Neutrophil (primary cell): ENCODE measurements around the gene WDR19.

Experiments
- H3K27ac ChIP-seq: fragments of 200-600 bp; sonication (generic); 2 replicates; pipeline ENCODE4 v1.5.1; 2016; ENCODE audit warnings: mild to moderate bottlenecking, moderate library complexity
- H3K27me3 ChIP-seq: fragments of 200-600 bp; sonication (generic); 2 replicates; pipeline ENCODE4 v1.6.0; 2016; ENCODE audit warnings: mild to moderate bottlenecking
- H3K36me3 ChIP-seq: fragments of 200-600 bp; sonication (generic); 2 replicates; pipeline ENCODE4 v1.5.1; 2017
- H3K4me1 ChIP-seq, 2 experiments: fragments of 200-600 bp in 1 of 2; sonication (generic) in 1 of 2; 1 replicate in 1 of 2; 2 replicates in 1 of 2; pipeline versions ENCODE4 v1.5.1 to v1.6.1; 2013 to 2016; ENCODE audit warnings: low read depth in 1 of 2, low read length in 1 of 2, mild to moderate bottlenecking in 1 of 2, moderate library complexity in 1 of 2; ENCODE audit not compliant: control insufficient read depth in 1 of 2, insufficient read depth in 1 of 2
- H3K4me3 ChIP-seq, 2 experiments: fragments of 200-600 bp in 1 of 2; sonication (generic) in 1 of 2; 1 replicate in 1 of 2; 2 replicates in 1 of 2; pipeline ENCODE4 v1.5.1; 2013 to 2016; ENCODE audit warnings: low read depth in 1 of 2, low read length in 1 of 2, mild to moderate bottlenecking in 1 of 2, moderate library complexity in 1 of 2
- H3K9me3 ChIP-seq: fragments of 200-600 bp; sonication (generic); 2 replicates; pipeline ENCODE4 v1.5.1; 2016
- TF ChIP-seq, protein P1 (sequence below): fragments of 200-600 bp; sonication (generic); IDR thresholded peaks from 2 replicates; pipeline ENCODE4 v1.5.1; 2016; ENCODE audit warnings: antibody characterized with exemption

WDR19 gene

DNA sequence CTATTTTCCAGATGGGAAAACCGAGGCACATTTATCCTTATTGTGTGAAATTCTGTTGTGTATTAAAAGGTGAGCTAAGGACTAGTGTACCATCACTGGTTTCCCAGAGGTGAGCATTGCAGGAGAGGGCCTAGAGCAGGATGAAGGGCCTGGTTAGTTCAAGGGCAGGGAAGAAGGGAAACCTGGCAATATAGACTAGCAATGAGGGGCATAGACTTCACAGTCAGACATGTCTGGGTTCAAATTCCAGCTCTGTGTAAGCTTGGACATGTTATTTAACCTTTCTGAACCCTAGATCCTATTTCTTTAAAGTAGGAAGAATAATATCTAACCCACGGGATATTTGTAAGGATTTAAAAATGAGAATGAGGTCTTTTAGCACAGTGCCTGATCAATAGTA lies 50.8 kb downstream of the WDR19 start:
- H3K27ac ChIP-seq: no peak overlapping the region
- H3K36me3 ChIP-seq: no peaks in the 10 kb centered on the region
- TF ChIP-seq, protein P1, sequence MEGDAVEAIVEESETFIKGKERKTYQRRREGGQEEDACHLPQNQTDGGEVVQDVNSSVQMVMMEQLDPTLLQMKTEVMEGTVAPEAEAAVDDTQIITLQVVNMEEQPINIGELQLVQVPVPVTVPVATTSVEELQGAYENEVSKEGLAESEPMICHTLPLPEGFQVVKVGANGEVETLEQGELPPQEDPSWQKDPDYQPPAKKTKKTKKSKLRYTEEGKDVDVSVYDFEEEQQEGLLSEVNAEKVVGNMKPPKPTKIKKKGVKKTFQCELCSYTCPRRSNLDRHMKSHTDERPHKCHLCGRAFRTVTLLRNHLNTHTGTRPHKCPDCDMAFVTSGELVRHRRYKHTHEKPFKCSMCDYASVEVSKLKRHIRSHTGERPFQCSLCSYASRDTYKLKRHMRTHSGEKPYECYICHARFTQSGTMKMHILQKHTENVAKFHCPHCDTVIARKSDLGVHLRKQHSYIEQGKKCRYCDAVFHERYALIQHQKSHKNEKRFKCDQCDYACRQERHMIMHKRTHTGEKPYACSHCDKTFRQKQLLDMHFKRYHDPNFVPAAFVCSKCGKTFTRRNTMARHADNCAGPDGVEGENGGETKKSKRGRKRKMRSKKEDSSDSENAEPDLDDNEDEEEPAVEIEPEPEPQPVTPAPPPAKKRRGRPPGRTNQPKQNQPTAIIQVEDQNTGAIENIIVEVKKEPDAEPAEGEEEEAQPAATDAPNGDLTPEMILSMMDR: no peak
- no peaks in the 10 kb centered on the region for H3K9me3 ChIP-seq
- no peaks in the 10 kb centered on the region for H3K4me1 ChIP-seq
- H3K27me3 ChIP-seq: no peaks in the 10 kb centered on the region
- no peak overlapping the region for H3K4me3 ChIP-seq

DNA sequence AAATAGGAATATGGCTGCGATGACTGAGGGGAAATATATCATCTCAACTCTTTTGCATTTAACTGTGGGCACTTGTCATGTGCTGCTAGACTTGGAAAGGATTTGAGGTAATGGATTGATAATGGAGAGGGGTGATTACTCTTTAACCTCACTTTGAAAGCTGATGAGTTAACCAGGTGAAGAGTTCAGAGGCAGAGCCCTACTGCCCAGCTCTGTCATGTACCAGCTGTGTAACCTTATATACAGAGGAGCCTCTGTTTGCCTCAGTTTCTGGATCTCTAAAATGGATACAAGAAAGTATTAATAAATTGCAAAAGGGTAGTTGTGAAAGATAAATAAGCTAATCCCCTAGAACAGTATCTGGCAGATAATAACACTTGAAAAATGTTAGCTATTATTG lies 51.5 kb downstream of the WDR19 start:
- TF ChIP-seq, protein P1: no peak
- no peaks in the 10 kb centered on the region for H3K36me3 ChIP-seq
- H3K27me3 ChIP-seq: no peaks in the 10 kb centered on the region
- no peak overlapping the region for H3K27ac ChIP-seq
- no peaks in the 10 kb centered on the region for H3K9me3 ChIP-seq
- H3K4me1 ChIP-seq: no peaks in the 10 kb centered on the region
- H3K4me3 ChIP-seq: no peak overlapping the region

DNA sequence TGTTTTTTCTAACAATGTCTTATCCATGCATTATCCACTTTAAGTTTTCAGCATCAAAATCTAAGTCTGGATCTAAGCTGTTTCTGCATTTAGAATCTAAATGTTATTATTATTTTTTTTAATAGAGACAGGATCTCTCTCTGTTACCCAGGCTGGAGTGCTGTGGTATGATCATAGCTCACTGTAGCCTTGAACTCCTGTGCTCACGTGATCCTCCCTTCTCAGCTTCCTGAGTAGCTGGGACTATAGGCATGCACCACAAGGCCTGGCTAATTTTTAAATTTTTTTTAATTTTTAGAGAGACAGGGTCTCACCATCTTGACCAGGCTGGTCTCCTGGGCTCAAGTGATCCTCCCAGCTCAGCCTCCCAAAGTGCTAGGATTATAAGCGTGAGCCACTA lies 52.7 kb downstream of the WDR19 start:
- H3K36me3 ChIP-seq: no peaks in the 10 kb centered on the region
- no peak overlapping the region for H3K4me3 ChIP-seq
- no peaks in the 10 kb centered on the region for H3K4me1 ChIP-seq
- no peaks in the 10 kb centered on the region for H3K9me3 ChIP-seq
- no peak overlapping the region for H3K27ac ChIP-seq
- H3K27me3 ChIP-seq: no peaks in the 10 kb centered on the region
- TF ChIP-seq, protein P1: no peak

DNA sequence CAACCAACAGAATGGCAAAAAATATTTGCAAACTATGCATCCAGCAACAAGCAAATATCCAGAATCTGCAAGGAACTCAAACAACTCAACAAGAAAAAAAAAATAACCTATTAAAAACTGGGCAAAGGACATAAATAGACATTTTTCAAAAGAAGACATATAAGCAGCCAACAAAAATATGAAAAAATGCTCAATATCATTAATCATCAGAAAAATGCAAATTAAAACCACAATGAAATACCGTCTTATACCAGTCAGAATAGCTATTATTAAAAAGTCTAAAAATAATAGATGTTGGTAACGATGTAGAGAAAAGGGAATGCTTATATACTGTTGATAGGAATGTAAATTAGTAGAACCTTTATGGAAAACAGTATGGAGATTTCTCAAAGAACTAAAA lies 53.4 kb downstream of the WDR19 start:
- Histone ChIP-seq H3K4me3 (no peak overlapping the region), H3K36me3 (no peaks in the 10 kb centered on the region), H3K27me3 (no peaks in the 10 kb centered on the region), H3K4me1 (no peaks in the 10 kb centered on the region), H3K27ac (no peak overlapping the region), H3K9me3 (no peaks in the 10 kb centered on the region)
- TF ChIP-seq, protein P1: no peak

DNA sequence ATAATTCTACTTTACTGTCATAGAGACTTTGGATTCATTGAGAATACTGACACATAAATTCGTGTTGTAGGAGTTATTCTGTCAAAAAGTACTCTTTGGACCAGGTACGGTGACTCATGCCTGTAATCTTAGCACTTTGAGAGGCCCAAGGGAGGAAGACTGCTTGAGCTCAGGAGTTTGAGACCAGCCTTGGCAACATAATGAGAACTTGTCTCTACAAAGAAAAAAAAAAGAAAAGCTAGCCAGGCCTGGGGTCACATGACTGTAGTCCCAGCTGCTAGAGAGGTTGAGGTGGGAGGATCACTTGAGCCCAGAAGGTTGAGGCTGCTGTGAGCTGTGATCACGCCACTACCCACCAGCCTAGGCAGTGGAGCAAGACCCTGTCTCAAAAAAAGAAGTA lies 54.9 kb downstream of the WDR19 start:
- H3K36me3 ChIP-seq: no peaks in the 10 kb centered on the region
- no peaks in the 10 kb centered on the region for H3K9me3 ChIP-seq
- no peaks in the 10 kb centered on the region for H3K27me3 ChIP-seq
- TF ChIP-seq, protein P1: no peak
- H3K4me1 ChIP-seq: no peaks in the 10 kb centered on the region
- no peak overlapping the region for H3K27ac ChIP-seq
- no peak overlapping the region for H3K4me3 ChIP-seq

DNA sequence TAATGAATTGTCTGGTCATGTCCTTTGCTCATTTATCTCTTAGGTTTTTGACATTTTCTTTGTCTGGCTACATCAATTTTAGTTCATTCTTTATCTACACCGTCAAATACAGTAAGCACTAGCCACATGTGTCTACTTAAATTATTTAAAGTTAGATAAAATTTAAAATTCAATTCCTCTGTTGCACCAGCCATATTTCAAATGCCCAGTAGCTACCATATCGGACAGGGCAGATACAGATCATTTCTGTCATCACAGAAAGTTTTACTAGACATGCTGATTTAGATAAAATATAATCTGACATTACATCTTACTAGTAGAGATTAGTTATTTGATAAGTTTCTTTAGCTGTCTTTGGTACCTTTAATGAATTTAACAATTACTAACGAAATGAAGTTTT lies 61.1 kb downstream of the WDR19 start:
- no peaks in the 10 kb centered on the region for H3K36me3 ChIP-seq
- no peak overlapping the region for H3K27ac ChIP-seq
- H3K4me1 ChIP-seq: no peaks in the 10 kb centered on the region
- no peak overlapping the region for H3K4me3 ChIP-seq
- H3K9me3 ChIP-seq: no peaks in the 10 kb centered on the region
- no peaks in the 10 kb centered on the region for H3K27me3 ChIP-seq
- TF ChIP-seq, protein P1: no peak
